ENCODE measurements around the gene CCL26.

- TF ChIP-seq REST (IDR thresholded peaks at IDR 0.05; ENCODE audit: low read depth) (no peak), CTCF (IDR thresholded peaks at IDR 0.05 in 2 of 3, conservative IDR thresholded peaks at IDR 0.05 in 1 of 3; ENCODE audit: borderline replicate concordance in 1 of 3, insufficient read depth in 1 of 3, low read depth in 2 of 3, low read length in 2 of 3) (no peak), POLR2AphosphoS5 (IDR thresholded peaks at IDR 0.05; ENCODE audit: low read depth, low read length) (peak; percentile 62), EZH2phosphoT487 (IDR thresholded peaks at IDR 0.05; ENCODE audit: borderline replicate concordance) (no peak), YY1 (IDR thresholded peaks at IDR 0.05; ENCODE audit: extremely low read depth, insufficient replicate concordance, low read depth, low read length) (peak; percentile 36), RAD21 (IDR thresholded peaks at IDR 0.05; ENCODE audit: low read depth) (peak; percentile 0; the same call in 1 of the 2 replicates), JUND (IDR thresholded peaks at IDR 0.05) (no peak), POLR2A (IDR thresholded peaks at IDR 0.05; ENCODE audit: borderline replicate concordance, extremely low read depth, insufficient read depth, insufficient read length) (no peak)
- TF ChIP-seq, protein P1, sequence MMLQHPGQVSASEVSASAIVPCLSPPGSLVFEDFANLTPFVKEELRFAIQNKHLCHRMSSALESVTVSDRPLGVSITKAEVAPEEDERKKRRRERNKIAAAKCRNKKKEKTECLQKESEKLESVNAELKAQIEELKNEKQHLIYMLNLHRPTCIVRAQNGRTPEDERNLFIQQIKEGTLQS (IDR thresholded peaks at IDR 0.05): no peak
Measured at GRCh38 chr7:75727881-75728593, 44.0 kb downstream of the CCL26 start.
